GM18507 (cell line): ENCODE data around the gene DRICH1.
A peak's percentile ranks its signal among the peaks of the same experiment; 100 is the strongest.
"Not testable (repeated sequence)": the region's sequence is repeated elsewhere in the genome, so short reads cannot be mapped to it uniquely, and the experiment has no call there.

Source experiments
- DNase-seq: peaks from one replicate; pipeline ENCODE4 v3.0.0; 2011; ENCODE audit warnings: low read depth; ENCODE audit not compliant: insufficient read length; ENCODE audit errors: extremely low spot score
- FAIRE-seq: peaks from 2 replicates; lab custom pipeline; 2011; peaks lifted over from hg19 to GRCh38; lab: Jason Lieb, UNC

The DRICH1 gene, protein sequence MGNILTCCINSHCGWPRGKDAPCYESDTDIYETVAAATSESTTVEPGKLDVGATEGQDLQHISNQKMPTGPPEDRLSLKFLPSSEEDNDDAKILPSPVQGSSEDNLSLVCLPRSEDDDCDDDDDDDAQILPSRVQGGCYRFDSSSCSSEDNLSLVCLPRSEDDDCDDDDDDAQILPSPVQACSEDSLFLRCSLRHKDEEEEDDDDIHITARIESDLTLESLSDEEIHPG

DNA sequence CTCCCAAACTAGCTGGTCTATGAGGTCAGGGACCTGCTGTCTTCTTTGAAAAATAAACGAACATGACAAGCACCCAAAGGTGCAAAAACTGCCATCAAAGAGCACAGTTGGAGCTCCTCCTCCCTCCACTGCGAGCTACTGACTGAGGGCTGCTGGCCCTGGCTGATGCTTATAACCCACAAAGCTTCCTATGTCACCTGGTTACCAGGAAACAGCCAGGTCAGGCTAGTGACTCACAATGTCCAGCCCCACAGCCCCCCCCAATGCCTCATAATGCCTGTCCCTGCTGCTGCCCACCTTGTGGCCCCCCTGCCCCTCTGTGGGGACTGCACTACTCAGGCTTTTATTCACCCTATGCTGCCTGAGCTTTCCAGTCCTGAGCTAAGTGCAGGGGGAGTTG is at the start of gene DRICH1:
Gene DRICH1, minus strand, starts transcription at position 144 of the 400 bp plus-strand sequence. CDS start 298 bp downstream, outside the sequence.
- FAIRE-seq: no peak
- DNase-seq: no peak

DNA sequence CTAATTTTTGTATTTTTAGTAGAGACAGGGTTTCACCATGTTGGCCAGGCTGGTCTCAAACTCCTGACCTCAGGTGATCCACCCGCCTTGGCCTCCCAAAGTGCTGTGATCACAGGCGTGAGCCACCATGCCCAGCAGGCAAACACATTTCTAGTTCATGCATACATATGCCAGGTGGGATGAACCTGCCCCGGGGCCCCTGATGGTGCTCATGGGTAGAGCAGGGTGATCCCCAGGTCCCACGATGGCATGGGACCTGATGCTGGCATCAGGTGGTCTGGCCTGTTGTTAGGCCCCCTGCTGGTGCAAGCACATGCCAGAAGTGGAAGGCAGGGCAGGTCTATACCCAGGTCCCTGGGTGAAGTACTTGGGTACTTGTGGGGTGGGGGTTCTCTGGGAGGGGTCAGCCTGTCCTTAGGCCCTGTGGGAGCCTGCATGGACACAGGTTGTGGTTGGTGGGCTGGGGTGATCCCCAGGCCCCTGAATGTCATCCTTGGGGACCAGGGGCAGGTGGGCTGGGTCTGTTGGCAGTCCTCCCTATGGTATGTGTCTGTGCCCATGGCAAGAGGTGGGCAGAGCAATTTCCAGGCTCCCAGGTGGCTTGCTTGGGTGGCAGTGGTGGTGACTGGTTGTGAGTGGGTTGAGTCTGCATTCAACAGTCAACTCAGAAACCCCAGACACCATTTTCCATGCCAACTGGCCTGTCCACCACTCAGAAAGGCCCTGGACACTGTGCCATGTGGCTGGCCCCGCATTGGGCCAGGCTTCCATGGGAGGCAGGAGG is 49.1 kb upstream of the DRICH1 start:
- FAIRE-seq (no peak), DNase-seq (no peak)

DNA sequence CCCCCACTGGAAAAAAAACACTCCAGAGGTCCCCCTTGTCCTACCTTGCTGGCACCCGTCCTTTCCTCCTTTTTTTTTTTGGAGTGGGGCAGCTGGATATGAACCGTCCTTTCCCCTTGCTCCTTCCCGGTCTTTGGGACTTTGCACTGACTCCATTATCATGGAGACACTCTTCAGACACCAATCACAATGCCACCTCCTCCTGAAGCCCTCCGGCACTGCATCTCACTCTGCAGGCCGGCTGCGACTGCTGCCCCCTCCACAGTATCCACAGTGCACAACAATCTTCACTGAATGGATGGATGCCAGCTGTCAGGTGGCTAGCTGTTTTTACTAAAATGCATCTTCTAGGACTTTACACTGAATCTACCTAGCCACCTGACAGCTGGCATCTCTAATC is 46.0 kb upstream of the DRICH1 start:
- DNase-seq (no peak), FAIRE-seq (no peak)

DNA sequence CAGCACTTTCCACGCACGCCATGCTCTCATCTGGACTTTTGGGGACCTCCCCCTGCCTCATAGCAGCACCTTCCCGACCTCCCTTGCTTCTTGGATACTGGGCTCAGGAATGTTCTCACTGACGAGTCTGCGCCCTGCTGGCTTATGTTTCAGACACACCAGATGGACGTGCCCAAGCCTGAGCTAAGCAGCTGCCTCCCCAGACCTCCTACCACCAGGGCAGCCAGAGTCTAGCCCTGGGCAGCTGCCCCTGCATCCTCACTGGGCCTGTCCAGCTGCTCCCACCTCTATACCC is 45.5 kb upstream of the DRICH1 start:
- DNase-seq: no peak

DNA sequence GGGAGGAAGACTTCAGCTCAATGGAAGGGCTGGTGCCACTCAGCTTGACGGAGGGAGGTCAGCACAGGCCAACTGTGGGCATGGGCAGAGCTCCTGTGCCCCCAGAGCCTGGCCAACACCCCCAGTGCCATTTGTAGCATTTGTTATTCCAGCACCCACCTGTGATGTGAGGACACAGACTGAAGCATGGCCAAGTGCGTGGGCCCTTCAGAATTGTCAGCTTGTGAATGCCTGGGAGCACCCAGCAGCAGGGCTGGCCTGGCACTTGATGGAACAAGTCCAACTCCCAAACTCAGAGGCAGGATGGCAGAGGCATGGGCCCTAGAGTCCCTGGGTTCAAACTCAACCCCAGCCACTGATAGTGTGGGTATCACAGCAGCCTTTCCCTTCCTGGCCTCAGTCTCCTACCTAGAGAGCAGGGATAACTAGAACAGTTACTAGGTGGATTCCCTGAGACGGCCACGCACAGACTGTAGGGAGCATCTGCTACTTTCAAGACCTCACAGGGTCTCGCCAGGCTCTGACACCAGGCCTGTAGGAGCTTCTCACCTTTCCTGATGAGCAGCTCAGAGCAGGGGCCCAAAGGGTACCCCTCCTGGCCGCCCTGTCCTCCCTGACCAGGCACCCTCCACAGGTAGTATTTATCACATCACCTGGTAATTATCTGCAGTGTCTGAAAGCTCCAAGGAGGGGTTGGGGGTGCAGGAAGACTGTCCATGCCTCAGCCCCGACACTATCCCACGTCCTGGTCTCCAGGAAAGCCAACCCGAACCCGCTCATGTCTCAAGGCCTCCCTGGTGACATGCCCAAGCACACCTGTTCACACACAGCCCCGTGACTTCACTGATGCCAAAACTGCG is 45.0 kb upstream of the DRICH1 start:
- not testable (repeated sequence) for DNase-seq, FAIRE-seq

More for the DNA sequence above, 45.5 kb upstream of the DRICH1 start:
- no peak for FAIRE-seq

DNA sequence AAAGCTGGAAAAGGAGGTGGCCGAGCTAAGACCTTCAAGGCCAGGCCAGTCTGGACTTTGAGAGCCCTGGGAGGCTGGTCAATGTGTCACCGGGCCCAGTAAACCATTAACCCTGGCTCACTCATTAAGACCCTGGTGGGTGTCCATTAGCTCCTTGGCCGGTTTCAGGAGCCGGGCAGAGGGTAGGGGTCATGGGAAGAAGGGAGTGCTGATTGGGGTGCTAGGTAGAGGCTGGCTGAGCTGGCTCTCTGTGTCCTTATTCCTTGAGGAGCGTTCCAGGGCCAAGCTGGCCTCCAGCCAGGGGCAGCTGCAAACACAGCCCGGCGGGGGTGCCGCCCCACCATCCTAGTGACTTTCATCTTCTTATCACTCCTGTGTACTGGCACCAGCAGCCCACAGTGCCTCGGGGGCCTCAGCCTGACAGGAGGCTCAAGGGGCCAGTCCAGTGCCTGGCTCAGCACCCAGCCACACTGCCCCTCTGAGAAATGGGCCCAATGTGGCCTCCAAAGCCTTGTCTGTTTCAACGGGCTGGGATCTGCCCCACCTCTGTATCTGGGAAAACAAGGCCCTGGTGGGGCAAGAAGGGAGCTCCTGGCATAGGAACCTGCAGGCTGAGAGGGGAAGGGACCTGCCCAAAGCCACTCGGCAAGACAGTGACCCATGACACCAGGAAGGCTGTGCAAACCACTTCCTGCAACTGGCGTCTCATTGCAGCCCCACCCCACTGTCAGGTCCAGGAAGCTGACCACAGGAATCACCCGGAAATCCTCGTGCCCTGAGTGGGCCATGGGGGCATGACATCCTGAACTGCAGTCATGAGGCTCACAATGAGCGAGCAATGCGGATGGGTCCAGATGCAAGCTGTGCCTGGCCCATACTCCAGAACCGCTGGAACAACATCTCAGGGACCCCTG is 43.6 kb upstream of the DRICH1 start:
- peak; percentile 44 for DNase-seq

DNA sequence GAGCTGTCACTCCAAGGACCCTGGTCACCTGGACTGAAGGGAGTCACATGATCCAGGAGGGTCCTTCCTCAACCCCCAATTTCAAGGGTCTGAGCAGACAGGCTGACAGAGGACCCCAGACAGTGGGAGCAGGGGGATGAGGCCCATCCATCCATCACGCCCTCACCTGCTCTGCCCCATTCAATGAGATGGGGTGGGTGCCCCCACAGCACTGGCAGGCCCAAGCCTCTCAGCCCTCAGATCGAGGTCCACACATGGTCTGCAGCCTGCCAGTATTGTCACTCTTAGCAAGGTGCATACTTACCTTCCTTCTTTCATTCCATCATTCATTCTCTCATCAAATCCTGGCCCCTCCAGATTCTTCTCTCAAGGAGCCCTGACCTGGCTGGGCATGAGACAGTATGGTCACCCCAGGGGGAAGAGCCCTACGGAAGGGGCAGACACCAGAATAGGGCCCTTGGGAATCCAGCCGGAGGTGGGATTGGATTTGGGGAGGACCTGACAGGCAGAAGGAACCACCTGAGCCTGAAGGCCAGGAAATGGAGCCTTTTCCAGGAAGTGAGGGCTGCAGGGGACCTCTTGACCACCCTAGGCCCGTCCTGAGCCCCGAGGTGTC is 42.9 kb upstream of the DRICH1 start:
- peak; percentile 77 for FAIRE-seq
- not testable (repeated sequence) for DNase-seq

More for the DNA sequence above, 43.6 kb upstream of the DRICH1 start:
- FAIRE-seq: peak; percentile 74

DNA sequence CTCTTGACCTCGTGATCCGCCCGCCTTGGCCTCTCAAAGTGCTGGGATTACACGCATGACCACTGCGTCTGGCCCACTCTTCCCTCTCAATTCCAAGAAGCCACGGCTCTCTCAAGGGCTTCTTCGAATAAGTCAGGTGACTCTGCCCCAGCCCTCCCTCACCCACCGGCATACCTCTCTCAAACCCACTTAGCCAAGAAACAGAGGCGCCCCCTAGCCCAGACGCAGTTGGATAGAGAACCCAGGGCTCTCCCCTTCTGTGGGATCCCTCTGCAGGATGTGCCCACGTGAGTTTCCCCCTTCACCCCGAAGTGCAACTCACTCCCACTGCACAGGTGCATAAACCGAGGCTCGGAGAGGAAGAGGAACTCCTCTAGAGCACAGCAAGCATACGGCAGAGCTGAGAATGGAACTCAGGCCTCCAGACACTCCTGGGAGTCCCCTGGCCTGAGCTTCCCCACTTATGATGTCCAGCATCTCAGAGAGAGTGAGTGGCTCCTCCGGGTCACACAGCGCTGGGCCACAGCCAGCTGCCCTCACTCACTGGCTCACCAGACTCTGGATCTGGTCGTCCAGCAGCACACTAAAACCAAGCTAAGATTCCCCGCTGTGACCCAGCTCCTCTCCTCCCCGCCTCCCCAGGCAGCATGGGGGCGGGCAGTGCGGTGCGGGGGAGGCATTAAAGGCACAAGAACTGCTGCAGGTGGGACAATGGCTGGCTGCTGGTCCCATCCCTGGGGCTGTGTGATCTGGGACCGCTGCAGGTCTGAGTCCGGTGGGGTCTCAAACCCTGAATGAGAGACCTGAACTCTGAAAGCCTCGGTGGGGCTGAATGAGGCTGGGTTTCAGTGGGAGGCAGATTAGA is 41.9 kb upstream of the DRICH1 start:
- no peak for FAIRE-seq

DNA sequence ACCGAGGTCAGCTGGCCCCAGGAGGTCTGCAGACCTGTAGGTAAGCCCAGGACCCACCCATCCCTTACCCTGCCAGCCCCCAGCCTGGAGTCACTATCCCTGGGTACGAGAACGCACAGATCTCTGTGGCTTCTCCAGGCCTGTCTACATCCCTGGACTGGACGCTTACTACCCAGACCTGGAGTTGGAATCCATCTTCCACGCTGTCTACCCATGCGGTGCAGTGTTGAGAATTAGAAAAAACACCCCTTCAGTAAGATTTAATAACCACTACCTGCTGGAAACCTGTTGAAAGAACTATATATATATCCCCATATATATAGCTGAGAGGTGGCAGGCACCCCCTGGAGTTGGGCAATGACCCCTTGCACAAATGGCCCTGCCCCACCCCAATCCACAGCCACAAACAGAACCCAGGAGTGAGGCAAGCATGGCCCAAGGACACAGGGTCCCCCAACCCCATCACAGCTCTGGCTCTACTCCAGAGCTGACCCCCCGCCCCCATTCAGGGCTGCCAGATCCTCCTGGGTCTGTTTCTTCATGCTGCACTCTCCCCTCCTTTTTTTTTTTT is 41.0 kb upstream of the DRICH1 start:
- DNase-seq: no peak
- no peak for FAIRE-seq

More for the DNA sequence above, 41.9 kb upstream of the DRICH1 start:
- no peak for DNase-seq

DNA sequence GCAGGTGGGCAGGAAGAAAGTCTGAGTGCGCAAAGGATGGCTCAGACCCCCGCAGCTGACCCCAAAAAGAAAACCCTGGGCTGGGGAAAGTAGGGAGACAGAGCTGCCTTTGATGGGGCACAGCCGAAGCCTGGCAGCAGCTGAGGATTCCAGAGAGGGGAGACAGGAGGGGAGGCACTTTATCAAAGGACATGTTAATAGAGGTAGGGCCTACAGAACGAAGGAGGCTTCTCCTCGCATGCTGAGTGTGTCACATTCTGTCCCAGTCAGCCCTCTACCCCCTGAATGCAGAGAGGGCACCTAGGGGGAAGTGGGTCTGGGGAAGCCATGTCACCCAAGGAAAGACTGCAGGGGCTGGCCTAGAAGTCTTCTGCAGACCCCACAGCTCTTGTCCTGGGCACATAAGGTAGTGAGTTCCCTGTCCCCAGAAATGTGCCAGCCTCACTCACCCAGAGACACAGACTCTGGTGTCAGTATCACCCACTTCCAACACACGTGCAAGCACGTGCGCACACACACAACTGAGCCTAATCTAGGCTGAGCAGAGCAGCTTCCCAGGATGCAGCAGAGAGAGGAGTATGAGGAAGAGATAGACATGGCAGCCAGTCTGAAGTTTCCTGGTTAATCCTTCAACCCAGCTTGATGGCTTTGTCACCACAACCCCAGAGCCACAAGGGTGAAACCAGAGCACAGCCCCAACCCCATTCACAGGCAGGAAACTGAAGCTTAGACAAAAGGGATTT is 40.4 kb upstream of the DRICH1 start:
- peak; percentile 71 for FAIRE-seq
- DNase-seq: not testable (repeated sequence)

DNA sequence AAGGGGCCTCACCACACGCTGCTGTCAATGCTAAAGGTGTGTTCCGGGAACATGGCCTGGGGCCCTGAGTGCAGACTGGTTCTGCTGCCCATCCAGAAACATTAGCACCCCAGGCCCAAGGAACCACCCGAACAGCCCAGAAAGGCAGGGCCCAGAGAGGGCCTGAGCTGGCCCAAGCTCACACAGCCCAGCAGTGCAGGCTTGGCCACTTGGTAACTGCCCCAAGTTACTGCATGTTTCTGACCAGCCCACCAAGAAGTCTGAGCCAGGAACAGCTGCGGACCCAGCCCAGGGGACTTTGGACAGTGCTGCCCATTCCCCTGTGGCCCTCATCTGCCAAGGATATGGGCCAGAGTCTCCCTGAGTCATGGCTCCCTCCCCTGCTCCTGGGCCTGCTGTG is 39.3 kb upstream of the DRICH1 start:
- not testable (repeated sequence) for FAIRE-seq, DNase-seq

DNA sequence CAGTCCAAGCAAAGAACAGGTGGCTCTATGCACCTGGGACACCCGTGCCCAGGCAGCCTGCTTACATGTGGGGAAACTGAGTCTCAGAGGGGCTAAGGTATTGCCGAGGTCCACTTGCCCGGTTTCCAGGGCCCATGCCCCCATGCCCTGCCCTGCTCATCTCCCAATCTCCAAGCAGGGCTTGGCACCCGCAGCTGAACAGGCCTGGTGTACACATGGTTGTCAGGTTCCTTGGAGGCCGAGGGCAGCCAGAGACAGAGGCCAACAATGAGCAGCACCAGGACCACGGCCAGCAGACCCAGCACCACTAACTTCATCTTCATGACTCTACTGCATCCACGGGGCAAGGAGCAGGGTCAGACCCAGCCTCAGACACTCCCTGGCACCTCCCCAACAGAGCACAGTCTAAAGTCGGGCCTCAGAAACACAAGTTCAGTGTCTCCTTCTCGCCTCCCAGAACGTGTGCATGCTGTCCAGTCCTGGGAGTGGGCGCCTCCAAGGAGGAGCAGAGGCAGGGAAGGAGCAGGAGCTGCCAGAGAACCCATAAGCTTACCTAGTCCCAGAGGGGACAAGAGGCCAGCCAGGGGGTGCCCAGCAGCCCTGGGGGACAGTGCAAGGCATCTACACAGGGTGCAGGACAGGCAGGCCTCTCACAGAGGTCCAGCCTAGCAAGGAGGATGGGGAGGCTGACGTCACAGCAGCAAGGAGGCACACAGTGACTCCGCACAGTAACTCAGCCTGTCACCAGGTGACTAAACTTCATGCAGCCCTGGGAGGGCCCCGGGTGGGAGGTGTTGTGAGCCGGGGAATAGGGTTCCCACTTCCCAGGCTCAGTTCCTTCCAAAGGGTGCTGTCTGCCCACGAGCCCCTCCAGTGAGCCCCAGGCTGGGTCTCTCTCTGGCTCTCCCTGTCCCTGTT is 38.5 kb upstream of the DRICH1 start:
- DNase-seq (no peak), FAIRE-seq (no peak)

DNA sequence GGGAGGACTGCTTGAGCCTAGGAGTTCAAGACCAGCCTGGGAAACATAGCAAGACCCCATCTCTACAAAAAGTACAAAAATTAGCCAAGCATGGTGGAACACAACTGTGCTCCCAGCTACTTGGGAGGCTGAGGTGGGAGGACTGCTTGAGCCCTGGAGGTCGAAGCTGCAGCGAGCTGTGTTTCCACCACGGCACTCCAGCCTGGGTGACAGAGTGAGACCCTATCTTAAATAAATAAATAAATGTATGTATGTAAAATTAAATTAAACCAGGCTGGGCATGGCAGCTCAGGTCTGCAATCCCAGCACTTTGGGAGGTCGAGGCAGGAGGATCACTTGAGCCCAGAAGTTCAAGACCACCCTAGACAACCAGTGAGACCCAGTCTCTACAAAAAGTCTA is 28.3 kb upstream of the DRICH1 start:
- not testable (repeated sequence) for DNase-seq, FAIRE-seq

DNA sequence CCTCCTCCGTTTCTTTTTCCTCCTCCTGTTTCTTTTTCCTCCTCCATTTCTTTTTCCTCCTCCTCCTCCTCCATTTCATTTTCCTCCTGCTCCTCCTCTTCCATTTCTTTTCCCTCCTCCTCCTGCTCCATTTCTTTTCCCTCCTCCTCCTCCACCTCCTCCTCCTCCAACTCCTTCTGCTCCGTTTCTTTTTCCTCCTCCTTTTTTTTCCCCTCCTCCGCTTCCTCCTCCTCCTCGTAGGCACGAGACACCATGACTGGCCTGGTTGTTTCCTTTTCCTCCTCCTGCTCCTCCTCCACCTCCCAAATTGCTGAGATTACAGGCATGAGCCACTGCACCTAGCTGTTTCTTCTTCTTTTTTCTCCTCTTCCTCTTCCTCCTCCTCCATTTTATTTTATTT is 25.6 kb upstream of the DRICH1 start:
- FAIRE-seq (no peak), DNase-seq (no peak)

DNA sequence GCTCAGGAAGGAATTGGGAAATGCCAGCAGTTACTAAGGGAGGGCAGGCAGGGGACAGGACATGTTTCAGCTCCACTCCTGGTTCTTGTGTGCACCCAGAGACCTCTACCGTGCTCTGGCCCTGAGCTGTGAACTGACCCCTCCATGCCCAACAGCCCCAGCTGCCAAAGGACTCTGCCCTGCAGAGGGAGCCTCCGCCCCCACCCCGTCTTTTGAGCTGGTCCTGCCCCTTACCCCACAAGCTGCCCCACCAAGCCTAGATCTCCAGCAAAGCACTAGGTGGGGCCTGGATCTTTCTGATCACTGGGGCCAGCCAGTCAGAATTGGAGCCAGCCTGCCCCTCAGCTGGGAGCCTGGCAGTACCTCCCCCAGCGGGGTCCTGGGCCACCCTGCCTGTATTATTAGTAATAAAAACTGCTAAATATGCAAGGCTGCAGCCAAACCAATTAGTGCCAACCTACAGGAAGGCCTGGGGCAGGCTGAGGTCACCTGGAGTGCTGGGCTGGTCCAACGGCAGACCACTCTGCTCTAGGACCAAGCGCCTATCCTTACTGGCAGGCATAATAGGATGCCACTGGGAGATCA is 23.9 kb upstream of the DRICH1 start:
- FAIRE-seq (no peak), DNase-seq (no peak)

DNA sequence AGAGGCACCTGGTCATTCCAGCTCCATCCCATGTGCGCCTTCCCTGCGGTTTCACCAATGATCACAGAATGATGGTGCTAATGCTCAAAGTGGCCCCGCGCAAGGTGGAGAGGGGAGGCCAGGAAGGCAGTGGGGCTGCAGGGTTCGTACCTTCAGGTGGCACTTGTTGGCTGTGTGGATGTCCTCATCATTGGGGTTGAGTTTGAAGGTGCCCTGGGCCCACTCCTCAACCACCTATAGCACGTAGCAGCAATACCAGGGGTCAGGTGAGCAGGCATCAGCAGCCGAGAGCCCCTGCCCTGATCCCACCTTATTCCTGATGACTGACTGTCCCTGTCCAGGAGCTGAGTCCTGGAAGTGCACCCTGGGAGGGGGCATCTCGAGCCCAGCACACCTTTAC is 20.6 kb upstream of the DRICH1 start:
- no peak for DNase-seq
- FAIRE-seq: no peak
